ENCODE data around the gene ALKBH3. TPM values are rescaled to one million over a fixed set of nuclear protein-coding genes. Genes with fewer than 3 reads are reported as not detected.

The ALKBH3 gene
- total RNA-seq, 1 experiment from 2014 or later, result 36.7 TPM

DNA sequence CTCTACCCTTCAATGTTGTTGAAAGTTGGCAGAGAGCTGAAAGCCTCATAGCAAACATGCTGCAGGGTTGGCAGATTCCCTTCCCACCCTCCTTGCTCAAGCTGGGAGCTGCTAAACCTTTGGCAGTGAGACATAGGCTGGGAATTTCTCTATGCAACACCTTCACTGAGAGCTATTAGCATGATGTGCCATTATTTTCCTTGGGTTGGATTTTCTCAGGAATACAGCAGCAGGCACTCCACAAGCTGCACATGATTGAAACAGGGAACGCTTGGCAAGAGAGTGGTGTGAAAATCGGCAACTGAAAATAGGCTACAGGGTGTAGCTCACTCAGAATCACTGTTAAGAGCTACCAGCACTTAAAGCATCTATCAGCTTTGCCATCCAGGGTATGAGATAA lies 9.6 kb upstream of the ALKBH3 start:
- no peak for ATAC-seq
- no TSS peak for BruUV-seq (replicated peaks)
- H3K4me2 ChIP-seq (ENCODE audit: low read length), result no peak overlapping the region
- no peaks in the 10 kb centered on the region for H3K36me3 ChIP-seq (ENCODE audit: control insufficient read depth in 1 of 2, insufficient read depth in 2 of 2, low read length in 2 of 2)
- H3K9me3 ChIP-seq (ENCODE audit: control insufficient read depth in 1 of 2, insufficient read depth in 1 of 2, low read depth in 1 of 2, low read length in 2 of 2), result no peaks in the 10 kb centered on the region
- no peak overlapping the region for H3K9ac ChIP-seq (ENCODE audit: low read length)
- H4K20me1 ChIP-seq (ENCODE audit: insufficient read depth), result no peaks in the 10 kb centered on the region
- H3K9me2 ChIP-seq (ENCODE audit: insufficient read depth), result no peaks in the 10 kb centered on the region
- peaks cover 42% of the 10 kb centered on the region; the same call in 1 of the 2 replicates for H3K27me3 ChIP-seq (ENCODE audit: insufficient read depth, low read length)
- H3K79me2 ChIP-seq (ENCODE audit: insufficient read depth, low read length), result no peaks in the 10 kb centered on the region
- H3K4me1 ChIP-seq (ENCODE audit: control insufficient read depth in 1 of 2, insufficient read depth in 2 of 2, low read length in 2 of 2), result no peaks in the 10 kb centered on the region
- no peak for TF ChIP-seq ELF1 (IDR thresholded peaks at IDR 0.05; ENCODE audit: borderline replicate concordance, low read depth)
- TF ChIP-seq, protein P1, sequence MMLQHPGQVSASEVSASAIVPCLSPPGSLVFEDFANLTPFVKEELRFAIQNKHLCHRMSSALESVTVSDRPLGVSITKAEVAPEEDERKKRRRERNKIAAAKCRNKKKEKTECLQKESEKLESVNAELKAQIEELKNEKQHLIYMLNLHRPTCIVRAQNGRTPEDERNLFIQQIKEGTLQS (IDR thresholded peaks at IDR 0.05), result no peak
- TF ChIP-seq EGR1 (IDR thresholded peaks at IDR 0.05; ENCODE audit: low read depth), result no peak
- TF ChIP-seq POLR2A (IDR thresholded peaks at IDR 0.05; ENCODE audit: borderline replicate concordance, extremely low read depth, insufficient read depth, insufficient read length), result no peak
- no peak for TF ChIP-seq JUND (IDR thresholded peaks at IDR 0.05)
- TF ChIP-seq EZH2 (IDR thresholded peaks at IDR 0.05), result no peak
- TF ChIP-seq SIN3A (IDR thresholded peaks at IDR 0.05; ENCODE audit: low read depth), result no peak
- TF ChIP-seq RAD21 (IDR thresholded peaks at IDR 0.05; ENCODE audit: low read depth), result no peak
- TF ChIP-seq MAX (IDR thresholded peaks at IDR 0.05), result no peak
- TF ChIP-seq YY1 (IDR thresholded peaks at IDR 0.05; ENCODE audit: extremely low read depth, insufficient replicate concordance, low read depth, low read length), result no peak
- no peak overlapping the region for H2AFZ ChIP-seq (ENCODE audit: low read depth, low read length, poor library complexity, severe bottlenecking)
- intact Hi-C loops (cut with micrococcal nuclease), result no loop called here
- H3K4me3 ChIP-seq (replicated peaks in 1 of 2; ENCODE audit: low read depth in 1 of 2, low read length in 2 of 2), result no peak overlapping the region
- RAD21 ChIA-PET (ENCODE audit: low non-redundant PET in 1 of 2, low total read pairs in 2 of 2, uncharacterized antibody in 2 of 2, unreplicated experiment in 2 of 2), result no interaction called here
- CTCF ChIA-PET, result no interaction called here
- POLR2A ChIA-PET, result no interaction called here
- no peak overlapping the region for H3K27ac ChIP-seq (ENCODE audit: low read depth, low read length)
- DNase-seq (ENCODE audit: low read depth, low spot score), result no peak

DNA sequence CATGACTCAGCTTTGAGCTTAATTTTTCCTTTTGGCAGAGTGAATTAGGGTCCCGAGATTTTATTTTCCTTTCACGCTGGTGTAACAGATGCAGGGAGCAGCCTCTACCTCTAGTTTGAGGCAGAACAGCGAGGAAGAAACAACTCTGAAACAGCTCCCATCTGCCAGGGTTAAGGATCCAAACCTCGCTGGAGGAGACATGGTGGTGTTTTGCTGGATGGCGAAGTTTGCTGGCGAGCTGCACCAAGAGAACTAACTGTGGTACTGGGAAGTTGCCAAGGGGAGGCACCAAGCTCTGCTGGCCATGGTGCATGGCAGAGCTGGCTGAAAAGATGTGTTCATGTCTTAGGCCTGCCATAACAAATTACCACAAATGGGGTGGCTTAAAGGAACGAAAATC lies 7.6 kb upstream of the ALKBH3 start:
- TF ChIP-seq, protein P2, sequence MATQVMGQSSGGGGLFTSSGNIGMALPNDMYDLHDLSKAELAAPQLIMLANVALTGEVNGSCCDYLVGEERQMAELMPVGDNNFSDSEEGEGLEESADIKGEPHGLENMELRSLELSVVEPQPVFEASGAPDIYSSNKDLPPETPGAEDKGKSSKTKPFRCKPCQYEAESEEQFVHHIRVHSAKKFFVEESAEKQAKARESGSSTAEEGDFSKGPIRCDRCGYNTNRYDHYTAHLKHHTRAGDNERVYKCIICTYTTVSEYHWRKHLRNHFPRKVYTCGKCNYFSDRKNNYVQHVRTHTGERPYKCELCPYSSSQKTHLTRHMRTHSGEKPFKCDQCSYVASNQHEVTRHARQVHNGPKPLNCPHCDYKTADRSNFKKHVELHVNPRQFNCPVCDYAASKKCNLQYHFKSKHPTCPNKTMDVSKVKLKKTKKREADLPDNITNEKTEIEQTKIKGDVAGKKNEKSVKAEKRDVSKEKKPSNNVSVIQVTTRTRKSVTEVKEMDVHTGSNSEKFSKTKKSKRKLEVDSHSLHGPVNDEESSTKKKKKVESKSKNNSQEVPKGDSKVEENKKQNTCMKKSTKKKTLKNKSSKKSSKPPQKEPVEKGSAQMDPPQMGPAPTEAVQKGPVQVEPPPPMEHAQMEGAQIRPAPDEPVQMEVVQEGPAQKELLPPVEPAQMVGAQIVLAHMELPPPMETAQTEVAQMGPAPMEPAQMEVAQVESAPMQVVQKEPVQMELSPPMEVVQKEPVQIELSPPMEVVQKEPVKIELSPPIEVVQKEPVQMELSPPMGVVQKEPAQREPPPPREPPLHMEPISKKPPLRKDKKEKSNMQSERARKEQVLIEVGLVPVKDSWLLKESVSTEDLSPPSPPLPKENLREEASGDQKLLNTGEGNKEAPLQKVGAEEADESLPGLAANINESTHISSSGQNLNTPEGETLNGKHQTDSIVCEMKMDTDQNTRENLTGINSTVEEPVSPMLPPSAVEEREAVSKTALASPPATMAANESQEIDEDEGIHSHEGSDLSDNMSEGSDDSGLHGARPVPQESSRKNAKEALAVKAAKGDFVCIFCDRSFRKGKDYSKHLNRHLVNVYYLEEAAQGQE (IDR thresholded peaks at IDR 0.05; ENCODE audit: low read depth), result no peak
- TF ChIP-seq CBX3 (IDR thresholded peaks at IDR 0.05; ENCODE audit: low read depth) (no peak), POLR2A (IDR thresholded peaks at IDR 0.05; ENCODE audit: borderline replicate concordance, extremely low read depth, insufficient read depth, insufficient read length) (no peak), ZFX (IDR thresholded peaks at IDR 0.05) (no peak), YY1 (IDR thresholded peaks at IDR 0.05; ENCODE audit: extremely low read depth, insufficient replicate concordance, low read depth, low read length) (no peak)
- no peaks in the 10 kb centered on the region for H3K9me3 ChIP-seq (ENCODE audit: control insufficient read depth in 1 of 2, insufficient read depth in 1 of 2, low read depth in 1 of 2, low read length in 2 of 2)
- H3K27me3 ChIP-seq (ENCODE audit: insufficient read depth, low read length), result peaks cover 42% of the 10 kb centered on the region; the same call in 1 of the 2 replicates
- ChIA-PET RAD21 (ENCODE audit: low non-redundant PET in 1 of 2, low total read pairs in 2 of 2, uncharacterized antibody in 2 of 2, unreplicated experiment in 2 of 2) (no interaction called here), POLR2A (interaction anchor here (0.6 to 1.3 kb wide), 2 partner anchors 17 to 297 kb away, joined by 4 read pairs; no protein-coding TSS in a partner anchor), CTCF (no interaction called here)
- H3K4me1 ChIP-seq (ENCODE audit: control insufficient read depth in 1 of 2, insufficient read depth in 2 of 2, low read length in 2 of 2), result no peaks in the 10 kb centered on the region
- H3K9ac ChIP-seq (ENCODE audit: low read length), result no peak overlapping the region
- DNase-seq (ENCODE audit: low read depth, low spot score) (no peak), ATAC-seq (no peak)
- H3K79me2 ChIP-seq (ENCODE audit: insufficient read depth, low read length), result no peaks in the 10 kb centered on the region
- BruUV-seq (replicated peaks), result no TSS peak
- intact Hi-C loops (cut with micrococcal nuclease), result no loop called here
- H4K20me1 ChIP-seq (ENCODE audit: insufficient read depth), result no peaks in the 10 kb centered on the region
- no peak overlapping the region for H3K4me3 ChIP-seq (replicated peaks in 1 of 2; ENCODE audit: low read depth in 1 of 2, low read length in 2 of 2)
- H3K4me2 ChIP-seq (ENCODE audit: low read length), result no peak overlapping the region
- H3K9me2 ChIP-seq (ENCODE audit: insufficient read depth), result no peaks in the 10 kb centered on the region
- no peak overlapping the region for H2AFZ ChIP-seq (ENCODE audit: low read depth, low read length, poor library complexity, severe bottlenecking)
- no peak overlapping the region for H3K27ac ChIP-seq (ENCODE audit: low read depth, low read length)
- no peaks in the 10 kb centered on the region for H3K36me3 ChIP-seq (ENCODE audit: control insufficient read depth in 1 of 2, insufficient read depth in 2 of 2, low read length in 2 of 2)
